Psoas muscle (tissue), 8 donors: ENCODE results near the gene PRDM10. TPM values are rescaled to one million over a fixed set of nuclear protein-coding genes. Genes with fewer than 3 reads are reported as not detected.

Experiments
- ATAC-seq, 4 donors: fragments of 200-7000 bp; cut with Tn5 transposase; one replicate each; pipeline ENCODE4 v1.9.1; 2020; ENCODE audit warnings: moderate library complexity in 3 of 4, mild to moderate bottlenecking in 2 of 4
- DNase-seq, 2 donors: peaks; one replicate each; pipeline ENCODE4 v3.0.0-alpha.2; 2020
- H3K27ac ChIP-seq: fragments of 200-600 bp; one replicate; pipeline ENCODE4 v1.8.0; 2022
- H3K27me3 ChIP-seq, 3 donors: fragments of 200-600 bp in 1 of 3; one replicate each; pipeline versions ENCODE4 v1.6.1 to v1.8.0; 2013 to 2022; ENCODE audit warnings: low read length in 2 of 3, mild to moderate bottlenecking in 2 of 3, moderate library complexity in 1 of 3; ENCODE audit not compliant: insufficient read depth in 3 of 3
- H3K36me3 ChIP-seq, 2 donors: fragments of 200-600 bp in 1 of 2; one replicate each; pipeline versions ENCODE4 v1.6.1 to v1.8.0; 2013 to 2022; ENCODE audit warnings: low read depth in 1 of 2, mild to moderate bottlenecking in 1 of 2, moderate library complexity in 1 of 2; ENCODE audit not compliant: insufficient read depth in 1 of 2
- H3K4me1 ChIP-seq: fragments of 200-600 bp; one replicate; pipeline ENCODE4 v1.8.0; 2022
- H3K4me3 ChIP-seq: fragments of 200-600 bp; one replicate; pipeline ENCODE4 v1.8.0; 2022; ENCODE audit warnings: mild to moderate bottlenecking
- H3K9me3 ChIP-seq: fragments of 200-600 bp; one replicate; pipeline ENCODE4 v1.8.0; 2022
- WGBS, 3 donors: extraction: QIAGEN DNeasy Blood & Tissue Kit; methylation state at CpG; one replicate each; pipeline versions ENCODE4 v1.1.6 to v1.1.7; 2013; 5-methylcytosine and 5-hydroxymethylcytosine counted together
- intact Hi-C, 2 donors: fragments of 100-400 bp; cut with DNase I; formaldehyde crosslinking; loops; one replicate each; pipeline versions ENCODE4 v1.11.0 to v1.14.2; 2022
- polyA plus RNA-seq, 3 donors: library from polyadenylated mRNA; stranded (reverse); fragments of 200-250 nt; gene quantifications; one replicate each; pipeline ENCODE4 v1.2.3, GENCODE V29; 2013
- total RNA-seq, 4 donors: library from RNA; stranded (reverse); fragmentation: NEBNext Ultra II Directional in 2 of 4; extraction: Animal tissue kit (Norgen Biotek cat#: 25700) in 2 of 4; gene quantifications; one replicate each; pipeline versions ENCODE4 v1.2.1 to v1.2.4, GENCODE V29; 2021 to 2023
- TF ChIP-seq, protein P1 (sequence below): fragments of 200-600 bp; IDR thresholded peaks from one replicate; pipeline ENCODE4 v1.8.0; 2022; ENCODE audit warnings: antibody characterized with exemption
- donor health status: healthy with polysubstance abuse.
- donor health status: DM: no; HTN: no; CAD: no; lungs with moderate emphysema.
- donor health status: Bipolar disorder and iron deficiency.
- donor health status: healthy.
- donor health status: DM: yes; HTN: yes; CAD: no.
- donor health status: DM: no; HTN: no; CAD: no.
- donor health status: DM: no; HTN: no; CAD: no.
- donor health status: DM: yes; HTN: yes; CAD: no.

The PRDM10 gene
- total and polyA plus RNA-seq, 7 donors, result 2.5 to 7.8 (median 4.2) TPM

DNA sequence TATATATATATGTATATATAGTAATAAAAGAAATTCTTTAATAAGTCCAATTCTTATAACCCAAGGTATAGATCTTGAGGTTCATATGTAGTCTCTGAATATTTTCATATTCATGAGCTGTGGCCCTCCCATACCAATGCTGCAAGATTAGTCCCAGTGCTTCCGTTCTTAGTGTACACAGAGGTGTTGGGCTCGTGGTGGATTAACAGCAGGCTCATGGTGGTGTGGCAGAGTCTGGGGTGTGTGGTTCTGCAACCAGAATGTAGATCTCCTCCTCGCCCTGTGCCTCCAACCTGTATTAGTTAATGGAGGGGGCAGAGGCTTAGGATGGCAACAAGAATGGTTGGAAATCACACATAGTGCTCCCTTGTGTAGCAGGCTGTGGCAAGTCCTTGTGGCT is 16.8 kb downstream of the PRDM10 start:
- DNase-seq (no peak), ATAC-seq (no peak)
- H3K9me3 ChIP-seq, result no peaks in the 10 kb centered on the region
- TF ChIP-seq, protein P1, sequence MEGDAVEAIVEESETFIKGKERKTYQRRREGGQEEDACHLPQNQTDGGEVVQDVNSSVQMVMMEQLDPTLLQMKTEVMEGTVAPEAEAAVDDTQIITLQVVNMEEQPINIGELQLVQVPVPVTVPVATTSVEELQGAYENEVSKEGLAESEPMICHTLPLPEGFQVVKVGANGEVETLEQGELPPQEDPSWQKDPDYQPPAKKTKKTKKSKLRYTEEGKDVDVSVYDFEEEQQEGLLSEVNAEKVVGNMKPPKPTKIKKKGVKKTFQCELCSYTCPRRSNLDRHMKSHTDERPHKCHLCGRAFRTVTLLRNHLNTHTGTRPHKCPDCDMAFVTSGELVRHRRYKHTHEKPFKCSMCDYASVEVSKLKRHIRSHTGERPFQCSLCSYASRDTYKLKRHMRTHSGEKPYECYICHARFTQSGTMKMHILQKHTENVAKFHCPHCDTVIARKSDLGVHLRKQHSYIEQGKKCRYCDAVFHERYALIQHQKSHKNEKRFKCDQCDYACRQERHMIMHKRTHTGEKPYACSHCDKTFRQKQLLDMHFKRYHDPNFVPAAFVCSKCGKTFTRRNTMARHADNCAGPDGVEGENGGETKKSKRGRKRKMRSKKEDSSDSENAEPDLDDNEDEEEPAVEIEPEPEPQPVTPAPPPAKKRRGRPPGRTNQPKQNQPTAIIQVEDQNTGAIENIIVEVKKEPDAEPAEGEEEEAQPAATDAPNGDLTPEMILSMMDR, result no peak
- H3K4me3 ChIP-seq, result no peak overlapping the region
- no peaks in the 10 kb centered on the region for H3K27me3 ChIP-seq
- H3K4me1 ChIP-seq, result peaks cover 22% of the 10 kb centered on the region
- no peaks in the 10 kb centered on the region for H3K36me3 ChIP-seq
- H3K27ac ChIP-seq, result no peak overlapping the region
- 93 to 100% (median 99%) methylated on average over 3 of the region's 3 CpGs for WGBS, 3 donors
- intact Hi-C loops, result no loop called here

DNA sequence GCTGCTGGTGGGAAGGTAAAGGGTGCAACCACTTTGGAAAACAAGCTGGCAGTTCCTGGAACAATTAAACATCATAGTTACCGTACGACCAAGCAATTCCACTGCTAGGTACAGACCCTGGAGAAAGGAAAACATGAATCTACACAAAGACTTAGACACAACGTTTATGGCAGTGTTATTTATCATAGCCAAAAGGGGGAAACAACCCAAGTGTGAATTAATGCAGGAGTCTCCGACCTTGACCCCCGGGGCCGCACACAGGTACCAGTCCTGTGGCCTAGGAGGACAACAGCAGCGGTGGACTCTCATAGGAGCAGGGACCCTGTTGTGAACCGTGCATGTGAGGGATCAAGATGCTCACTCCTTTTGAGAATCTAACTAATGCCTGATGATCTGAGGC is 22.5 kb downstream of the PRDM10 start:
- ATAC-seq (no peak), DNase-seq (no peak)
- Histone ChIP-seq H3K36me3 (no peaks in the 10 kb centered on the region), H3K4me1 (peaks cover 2% of the 10 kb centered on the region), H3K27ac (no peak overlapping the region), H3K4me3 (no peak overlapping the region), H3K9me3 (no peaks in the 10 kb centered on the region), H3K27me3 (no peaks in the 10 kb centered on the region)
- intact Hi-C loops, result no loop called here
- TF ChIP-seq, protein P1, result no peak
- WGBS, 3 donors, result 85 to 90% (median 89%) methylated on average over 8 of the region's 8 CpGs

DNA sequence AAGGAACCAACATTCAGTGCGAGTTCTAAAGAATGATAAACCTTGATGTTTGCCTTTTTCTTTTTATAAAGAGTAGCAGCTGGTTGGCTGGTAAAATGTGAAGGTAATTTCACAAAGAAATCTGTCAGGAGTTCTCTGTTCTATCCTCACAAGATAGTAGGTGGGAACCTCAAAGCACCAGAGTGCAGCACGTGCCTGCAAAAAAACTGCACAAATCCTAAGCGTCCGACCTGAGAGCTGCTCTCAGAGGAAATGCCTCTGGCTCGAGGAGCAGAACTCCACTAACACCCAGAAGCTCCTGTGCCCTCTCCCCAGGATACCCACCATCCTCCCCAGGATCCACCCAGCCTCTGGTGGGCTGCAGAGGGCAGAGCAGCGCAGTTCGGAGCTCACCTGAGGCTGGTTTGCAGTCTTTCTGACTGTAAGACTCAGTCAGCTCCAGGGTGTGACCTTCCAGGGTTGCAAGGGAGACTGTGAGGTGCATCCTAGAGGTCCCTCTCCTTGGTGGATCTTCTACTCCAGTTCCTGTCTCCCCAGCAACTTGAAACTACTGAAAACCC is 23.5 kb downstream of the PRDM10 start:
- Histone ChIP-seq H3K4me1 (no peaks in the 10 kb centered on the region), H3K36me3 (no peaks in the 10 kb centered on the region), H3K9me3 (no peaks in the 10 kb centered on the region), H3K4me3 (no peak overlapping the region), H3K27ac (no peak overlapping the region), H3K27me3 (no peaks in the 10 kb centered on the region)
- DNase-seq, result no peak
- ATAC-seq, result no peak
- 80 to 84% (median 81%) methylated on average over 7 of the region's 7 CpGs for WGBS, 3 donors
- TF ChIP-seq, protein P1, result no peak
- intact Hi-C loops, result no loop called here

DNA sequence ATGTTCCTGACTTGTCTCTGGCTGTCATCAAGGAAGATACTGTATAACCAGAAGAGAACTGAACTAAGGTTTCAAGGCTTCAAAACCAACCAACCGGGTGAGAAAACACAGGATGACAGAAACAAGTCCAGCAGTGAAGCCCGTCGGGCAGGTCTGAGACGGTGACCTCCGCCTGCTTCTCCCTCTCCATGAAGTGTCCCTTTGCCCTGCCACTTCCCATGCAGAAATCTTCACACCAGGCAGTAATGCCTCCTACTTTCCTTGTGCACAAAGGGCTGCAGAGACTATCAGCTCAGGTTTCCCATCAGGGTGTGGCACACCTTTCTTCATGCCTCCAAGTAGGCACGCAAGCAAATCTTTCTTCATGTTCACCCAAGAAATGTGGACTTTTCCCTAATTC is 24.2 kb downstream of the PRDM10 start:
- intact Hi-C loops, result no loop called here
- TF ChIP-seq, protein P1, result no peak
- 92 to 99% (median 98%) methylated on average over 6 of the region's 6 CpGs for WGBS, 3 donors

DNA sequence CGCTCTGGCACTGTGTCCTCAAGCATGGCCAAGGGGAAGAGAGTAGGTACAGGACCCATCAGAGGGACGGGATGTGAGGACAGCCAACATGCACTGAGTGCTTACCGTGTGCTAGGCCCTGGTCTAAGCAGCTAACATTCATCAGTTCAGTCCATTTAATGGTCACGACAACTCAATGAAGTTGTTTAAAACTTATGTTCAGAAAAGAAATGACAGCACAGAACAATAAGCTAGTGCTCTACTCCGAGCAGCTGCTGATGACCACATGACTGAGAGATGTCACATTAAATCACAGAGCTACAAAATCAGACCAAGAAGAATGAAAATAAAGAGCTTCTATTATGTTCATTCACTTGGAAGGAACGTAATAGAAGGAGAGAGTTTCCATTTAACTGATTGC is 26.3 kb downstream of the PRDM10 start:
- Histone ChIP-seq H3K27ac (no peak overlapping the region), H3K4me1 (peaks cover 4% of the 10 kb centered on the region), H3K36me3 (no peaks in the 10 kb centered on the region), H3K27me3 (no peaks in the 10 kb centered on the region), H3K4me3 (no peak overlapping the region), H3K9me3 (no peaks in the 10 kb centered on the region)
- peak in 1 of 4 donors; percentile 7 for ATAC-seq
- TF ChIP-seq, protein P1, result no peak
- no peak for DNase-seq
- WGBS, 3 donors, result 70 to 77% (median 70%) methylated on average over 6 of the region's 6 CpGs
- intact Hi-C loops, result no loop called here

More for the DNA sequence above, 24.2 kb downstream of the PRDM10 start:
- Histone ChIP-seq H3K9me3 (no peaks in the 10 kb centered on the region), H3K27ac (no peak overlapping the region), H3K4me3 (no peak overlapping the region), H3K27me3 (no peaks in the 10 kb centered on the region), H3K36me3 (no peaks in the 10 kb centered on the region), H3K4me1 (peaks cover 4% of the 10 kb centered on the region)
- ATAC-seq, result no peak
- no peak for DNase-seq
